Forelimb muscle (tissue), 1 donor: ENCODE data around the gene FCRL3. TPM values are rescaled to one million over a fixed set of nuclear protein-coding genes. Genes with fewer than 3 reads are reported as not detected.

Source experiments
- DNase-seq: peaks from one replicate; pipeline ENCODE4 v3.0.0-alpha.2; 2013; ENCODE audit warnings: low read depth
- polyA plus RNA-seq: library from polyadenylated mRNA; unstranded; fragments of 120-200 nt; gene quantifications from one replicate; pipeline ENCODE4 v1.2.1, GENCODE V29; 2013; ENCODE audit not compliant: insufficient read length

FCRL3 gene
- polyA plus RNA-seq, 1 donor = not detected

- no peak for DNase-seq
Measured at GRCh38 chr1:157682710-157683437, 17.7 kb downstream of the FCRL3 start.

GRCh38 chr1:157678721-157679120 is 21.8 kb downstream of the FCRL3 start:
- no peak for DNase-seq

DNA sequence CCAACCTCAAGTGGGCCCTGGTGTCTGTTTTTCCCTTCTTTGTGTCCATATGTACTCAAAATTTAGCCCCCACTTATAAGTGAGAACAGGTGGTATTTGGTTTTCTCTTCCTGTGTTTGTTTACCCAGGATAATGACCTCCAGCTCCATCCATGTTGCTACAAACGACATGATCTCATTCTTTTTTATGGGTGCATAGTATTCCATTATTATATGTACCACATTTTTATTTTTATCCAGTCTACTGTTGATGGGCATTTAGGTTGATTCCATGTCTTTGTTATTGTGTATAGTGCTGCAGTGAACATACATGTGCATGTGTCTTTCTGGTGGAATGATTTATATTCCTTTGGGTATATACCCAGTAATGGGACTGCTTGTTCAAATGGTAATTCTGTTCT is 27.6 kb downstream of the FCRL3 start:
- DNase-seq = no peak

GRCh38 chr1:157671895-157672294 is 28.7 kb downstream of the FCRL3 start:
- DNase-seq = no peak

- DNase-seq = no peak
Measured at GRCh38 chr1:157659576-157660247, 40.9 kb downstream of the FCRL3 start.

- no peak for DNase-seq
Measured at GRCh38 chr1:157658571-157658970, 42.0 kb downstream of the FCRL3 start.

DNA sequence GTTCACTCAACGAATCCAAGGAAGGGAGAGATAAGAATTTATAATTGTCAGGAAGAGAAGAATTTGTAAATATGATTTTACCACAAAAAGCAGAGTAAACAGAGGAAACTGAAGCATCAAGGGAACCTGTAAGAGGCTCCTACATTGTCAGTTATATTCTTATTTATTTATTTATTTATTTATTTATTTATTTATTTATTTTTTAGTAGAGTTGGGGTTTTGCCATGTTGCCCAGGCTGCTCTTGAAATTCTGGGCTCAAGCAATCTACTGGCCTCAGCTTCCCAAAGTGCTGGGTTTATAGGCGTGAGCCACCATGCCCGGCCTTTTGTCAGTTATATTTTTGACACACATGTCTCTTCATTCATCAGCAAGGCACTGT is 47.1 kb downstream of the FCRL3 start:
- no peak for DNase-seq

- DNase-seq = peak; percentile 9
Measured at GRCh38 chr1:157652859-157653493, 47.6 kb downstream of the FCRL3 start.

DNA sequence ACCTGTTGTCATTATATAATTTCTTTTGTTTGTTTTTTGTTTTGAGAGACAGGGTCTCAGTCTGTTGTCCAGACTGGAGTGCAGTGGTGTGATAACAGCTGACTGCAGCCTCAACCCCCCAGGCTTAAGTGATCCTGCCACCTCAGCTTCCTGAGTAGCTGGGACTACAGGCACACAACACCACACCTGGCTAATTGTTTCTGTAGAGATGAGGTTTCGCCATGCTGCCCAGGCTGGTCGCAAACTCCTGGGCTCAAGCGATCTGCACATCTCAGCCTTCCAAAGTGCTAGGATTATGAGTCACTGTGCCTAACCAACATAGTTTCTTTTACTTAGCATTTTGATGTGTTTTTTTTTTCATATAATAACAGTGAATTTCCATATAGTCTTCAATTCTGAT is 52.3 kb downstream of the FCRL3 start:
- DNase-seq = no peak

- DNase-seq = no peak
Measured at GRCh38 chr1:157646144-157646543, 54.4 kb downstream of the FCRL3 start.

DNA sequence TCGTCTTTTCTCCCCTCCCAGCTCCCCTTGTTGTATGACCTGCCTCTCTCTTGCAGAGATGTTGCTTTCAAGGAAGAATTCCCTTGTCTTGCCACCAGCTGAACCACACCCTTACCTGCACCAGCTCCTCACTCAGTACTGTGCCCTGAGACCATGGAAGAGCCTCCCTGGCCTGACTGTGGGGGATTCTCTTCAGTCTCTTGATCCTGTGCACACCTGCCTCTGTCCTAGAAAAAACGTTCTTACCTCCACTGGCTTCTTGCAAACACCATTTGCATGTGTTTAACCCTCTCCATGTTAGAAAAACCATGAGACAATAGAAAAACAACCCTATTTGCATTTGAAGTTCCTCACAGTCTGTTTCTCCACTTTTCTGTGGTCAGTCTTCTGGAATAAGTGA is 59.4 kb downstream of the FCRL3 start:
- DNase-seq = no peak

DNA sequence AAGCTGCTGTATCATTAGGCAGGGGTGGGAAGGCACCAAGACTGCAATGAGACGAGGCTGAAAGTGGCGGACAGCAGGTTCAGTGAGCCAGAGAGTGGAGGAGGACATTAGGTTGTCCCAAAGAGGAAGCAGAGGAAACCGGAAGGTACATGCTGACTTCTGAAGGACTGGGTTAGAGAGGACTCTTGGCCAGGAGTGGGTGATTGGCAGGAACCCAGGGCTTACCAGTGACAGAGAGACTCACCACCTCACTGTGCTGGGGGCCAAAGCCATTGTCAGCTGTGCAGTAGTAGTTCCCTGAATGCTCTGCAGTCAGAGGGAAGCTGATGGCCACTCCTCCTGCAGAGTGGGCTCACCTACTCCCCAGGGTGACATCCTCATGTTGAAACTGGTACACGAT is 60.8 kb downstream of the FCRL3 start:
- no peak for DNase-seq

- DNase-seq = no peak
Measured at GRCh38 chr1:157628773-157629172, 71.8 kb downstream of the FCRL3 start.

Other genes with a start within 250 kb of the FCRL3 start
- gene FCRL5, start 148.3 kb downstream of the FCRL3 start, polyA plus RNA-seq = 0.05 TPM
- not detected for gene FCRL4, start 102.7 kb downstream of the FCRL3 start, polyA plus RNA-seq
- gene FCRL2, start 76.4 kb upstream of the FCRL3 start, polyA plus RNA-seq = 0.11 TPM
- gene FCRL1, start 119.4 kb upstream of the FCRL3 start, polyA plus RNA-seq = 0.25 TPM
- gene CD5L, start 141.0 kb upstream of the FCRL3 start, polyA plus RNA-seq = 0.06 TPM